ENCODE data around the gene KIF5A. TPM values are rescaled to one million over a fixed set of nuclear protein-coding genes. Genes with fewer than 3 reads are reported as not detected.
A peak's percentile ranks its signal among the peaks of the same experiment; 100 is the strongest.

The KIF5A gene
- total and polyA plus RNA-seq, 2 of the 13 experiments (the other 11 are each of a cell fraction or from before 2014, with no cell fraction given), result 1.6 to 11.9 TPM

DNA sequence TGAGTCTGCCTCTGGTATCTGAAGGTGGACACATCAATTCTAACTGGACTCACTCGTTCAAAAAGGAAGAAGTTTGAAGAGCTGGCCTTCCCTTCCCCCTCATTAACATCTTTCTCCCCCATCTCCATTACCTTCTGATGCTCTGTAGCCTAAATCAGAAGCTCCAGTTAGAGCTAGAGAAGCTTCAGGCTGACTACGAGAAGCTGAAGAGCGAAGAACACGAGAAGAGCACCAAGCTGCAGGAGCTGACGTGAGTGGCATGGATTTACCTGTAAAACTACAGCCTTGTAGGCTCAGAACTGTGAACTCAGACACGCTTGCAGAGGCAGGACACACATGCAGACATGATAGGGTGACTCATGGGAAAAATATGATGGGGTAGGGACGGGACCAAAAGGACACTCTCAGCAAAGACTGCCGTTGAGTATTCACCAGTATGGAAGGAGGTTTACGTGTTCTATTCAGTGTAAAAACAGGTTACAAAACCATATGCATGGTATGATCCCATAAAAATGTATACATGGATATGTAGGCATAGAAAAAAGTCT is 26.8 kb downstream of the KIF5A start (continued):
- TF ChIP-seq, protein P1, sequence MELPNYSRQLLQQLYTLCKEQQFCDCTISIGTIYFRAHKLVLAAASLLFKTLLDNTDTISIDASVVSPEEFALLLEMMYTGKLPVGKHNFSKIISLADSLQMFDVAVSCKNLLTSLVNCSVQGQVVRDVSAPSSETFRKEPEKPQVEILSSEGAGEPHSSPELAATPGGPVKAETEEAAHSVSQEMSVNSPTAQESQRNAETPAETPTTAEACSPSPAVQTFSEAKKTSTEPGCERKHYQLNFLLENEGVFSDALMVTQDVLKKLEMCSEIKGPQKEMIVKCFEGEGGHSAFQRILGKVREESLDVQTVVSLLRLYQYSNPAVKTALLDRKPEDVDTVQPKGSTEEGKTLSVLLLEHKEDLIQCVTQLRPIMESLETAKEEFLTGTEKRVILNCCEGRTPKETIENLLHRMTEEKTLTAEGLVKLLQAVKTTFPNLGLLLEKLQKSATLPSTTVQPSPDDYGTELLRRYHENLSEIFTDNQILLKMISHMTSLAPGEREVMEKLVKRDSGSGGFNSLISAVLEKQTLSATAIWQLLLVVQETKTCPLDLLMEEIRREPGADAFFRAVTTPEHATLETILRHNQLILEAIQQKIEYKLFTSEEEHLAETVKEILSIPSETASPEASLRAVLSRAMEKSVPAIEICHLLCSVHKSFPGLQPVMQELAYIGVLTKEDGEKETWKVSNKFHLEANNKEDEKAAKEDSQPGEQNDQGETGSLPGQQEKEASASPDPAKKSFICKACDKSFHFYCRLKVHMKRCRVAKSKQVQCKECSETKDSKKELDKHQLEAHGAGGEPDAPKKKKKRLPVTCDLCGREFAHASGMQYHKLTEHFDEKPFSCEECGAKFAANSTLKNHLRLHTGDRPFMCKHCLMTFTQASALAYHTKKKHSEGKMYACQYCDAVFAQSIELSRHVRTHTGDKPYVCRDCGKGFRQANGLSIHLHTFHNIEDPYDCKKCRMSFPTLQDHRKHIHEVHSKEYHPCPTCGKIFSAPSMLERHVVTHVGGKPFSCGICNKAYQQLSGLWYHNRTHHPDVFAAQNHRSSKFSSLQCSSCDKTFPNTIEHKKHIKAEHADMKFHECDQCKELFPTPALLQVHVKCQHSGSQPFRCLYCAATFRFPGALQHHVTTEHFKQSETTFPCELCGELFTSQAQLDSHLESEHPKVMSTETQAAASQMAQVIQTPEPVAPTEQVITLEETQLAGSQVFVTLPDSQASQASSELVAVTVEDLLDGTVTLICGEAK (IDR thresholded peaks at IDR 0.05), result no peak
- TF ChIP-seq, protein P1 (CRISPR knock-in tag; IDR thresholded peaks at IDR 0.05), result no peak
- TF ChIP-seq, protein P2, sequence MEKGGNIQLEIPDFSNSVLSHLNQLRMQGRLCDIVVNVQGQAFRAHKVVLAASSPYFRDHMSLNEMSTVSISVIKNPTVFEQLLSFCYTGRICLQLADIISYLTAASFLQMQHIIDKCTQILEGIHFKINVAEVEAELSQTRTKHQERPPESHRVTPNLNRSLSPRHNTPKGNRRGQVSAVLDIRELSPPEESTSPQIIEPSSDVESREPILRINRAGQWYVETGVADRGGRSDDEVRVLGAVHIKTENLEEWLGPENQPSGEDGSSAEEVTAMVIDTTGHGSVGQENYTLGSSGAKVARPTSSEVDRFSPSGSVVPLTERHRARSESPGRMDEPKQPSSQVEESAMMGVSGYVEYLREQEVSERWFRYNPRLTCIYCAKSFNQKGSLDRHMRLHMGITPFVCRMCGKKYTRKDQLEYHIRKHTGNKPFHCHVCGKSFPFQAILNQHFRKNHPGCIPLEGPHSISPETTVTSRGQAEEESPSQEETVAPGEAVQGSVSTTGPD (CRISPR knock-in tag; IDR thresholded peaks at IDR 0.05), result no peak
- TF ChIP-seq, protein P3, sequence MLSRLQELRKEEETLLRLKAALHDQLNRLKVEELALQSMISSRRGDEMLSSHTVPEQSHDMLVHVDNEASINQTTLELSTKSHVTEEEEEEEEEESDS (CRISPR knock-in tag; IDR thresholded peaks at IDR 0.05; ENCODE audit: borderline replicate concordance), result no peak
- no peak for TF ChIP-seq ZNF101 (CRISPR knock-in tag; IDR thresholded peaks at IDR 0.05; ENCODE audit: borderline replicate concordance, low read depth)
- no peak; the same call in 1 of the 2 replicates for TF ChIP-seq BRD4 (CRISPR knock-in tag; IDR thresholded peaks at IDR 0.05)
- TF ChIP-seq KDM5A (IDR thresholded peaks at IDR 0.05; ENCODE audit: borderline replicate concordance, low read length), result 0 out of 2 replicates have a peak, but pooled peaks have one; percentile 21
- TF ChIP-seq KDM1A (CRISPR knock-in tag; IDR thresholded peaks at IDR 0.05), result peak; percentile 34; the same call in 1 of the 2 replicates
- no peak for TF ChIP-seq AKAP8 (CRISPR knock-in tag; IDR thresholded peaks at IDR 0.05)
- no peak; the same call in 1 of the 2 replicates for TF ChIP-seq DMAP1 (CRISPR knock-in tag; IDR thresholded peaks at IDR 0.05)
- TF ChIP-seq ZNF781 (CRISPR knock-in tag; IDR thresholded peaks at IDR 0.05; ENCODE audit: borderline replicate concordance, not compliant biosample characterization), result no peak
- TF ChIP-seq, protein P4, sequence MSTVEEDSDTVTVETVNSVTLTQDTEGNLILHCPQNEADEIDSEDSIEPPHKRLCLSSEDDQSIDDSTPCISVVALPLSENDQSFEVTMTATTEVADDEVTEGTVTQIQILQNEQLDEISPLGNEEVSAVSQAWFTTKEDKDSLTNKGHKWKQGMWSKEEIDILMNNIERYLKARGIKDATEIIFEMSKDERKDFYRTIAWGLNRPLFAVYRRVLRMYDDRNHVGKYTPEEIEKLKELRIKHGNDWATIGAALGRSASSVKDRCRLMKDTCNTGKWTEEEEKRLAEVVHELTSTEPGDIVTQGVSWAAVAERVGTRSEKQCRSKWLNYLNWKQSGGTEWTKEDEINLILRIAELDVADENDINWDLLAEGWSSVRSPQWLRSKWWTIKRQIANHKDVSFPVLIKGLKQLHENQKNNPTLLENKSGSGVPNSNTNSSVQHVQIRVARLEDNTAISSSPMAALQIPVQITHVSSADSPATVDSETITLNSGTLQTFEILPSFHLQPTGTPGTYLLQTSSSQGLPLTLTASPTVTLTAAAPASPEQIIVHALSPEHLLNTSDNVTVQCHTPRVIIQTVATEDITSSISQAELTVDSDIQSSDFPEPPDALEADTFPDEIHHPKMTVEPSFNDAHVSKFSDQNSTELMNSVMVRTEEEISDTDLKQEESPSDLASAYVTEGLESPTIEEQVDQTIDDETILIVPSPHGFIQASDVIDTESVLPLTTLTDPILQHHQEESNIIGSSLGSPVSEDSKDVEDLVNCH (CRISPR knock-in tag; IDR thresholded peaks at IDR 0.05), result no peak
- TF ChIP-seq ZZZ3 (CRISPR knock-in tag; IDR thresholded peaks at IDR 0.05; ENCODE audit: borderline replicate concordance), result no peak
- no peak for TF ChIP-seq ZNF326 (CRISPR knock-in tag; IDR thresholded peaks at IDR 0.05; ENCODE audit: borderline replicate concordance)
- TF ChIP-seq TEAD3 (CRISPR knock-in tag; optimal IDR thresholded peaks at IDR 0.05; ENCODE audit: borderline replicate concordance), result peak; percentile 92
- TF ChIP-seq MXI1 (IDR thresholded peaks at IDR 0.05; ENCODE audit: borderline replicate concordance, low read depth, low read length), result no peak
